GM21737 (cell line): ENCODE results near the gene ZNF141.
"Not testable (repeated sequence)": the region's sequence is repeated elsewhere in the genome, so short reads cannot be mapped to it uniquely, and the experiment has no call there.

Experiments used
- ATAC-seq: cut with Tn5 transposase; IDR thresholded peaks from one replicate; pipeline ENCODE4 v1.9.1; 2021; ENCODE audit warnings: mild to moderate bottlenecking, moderate library complexity; ENCODE audit not compliant: unreplicated experiment

The ZNF141 gene

DNA sequence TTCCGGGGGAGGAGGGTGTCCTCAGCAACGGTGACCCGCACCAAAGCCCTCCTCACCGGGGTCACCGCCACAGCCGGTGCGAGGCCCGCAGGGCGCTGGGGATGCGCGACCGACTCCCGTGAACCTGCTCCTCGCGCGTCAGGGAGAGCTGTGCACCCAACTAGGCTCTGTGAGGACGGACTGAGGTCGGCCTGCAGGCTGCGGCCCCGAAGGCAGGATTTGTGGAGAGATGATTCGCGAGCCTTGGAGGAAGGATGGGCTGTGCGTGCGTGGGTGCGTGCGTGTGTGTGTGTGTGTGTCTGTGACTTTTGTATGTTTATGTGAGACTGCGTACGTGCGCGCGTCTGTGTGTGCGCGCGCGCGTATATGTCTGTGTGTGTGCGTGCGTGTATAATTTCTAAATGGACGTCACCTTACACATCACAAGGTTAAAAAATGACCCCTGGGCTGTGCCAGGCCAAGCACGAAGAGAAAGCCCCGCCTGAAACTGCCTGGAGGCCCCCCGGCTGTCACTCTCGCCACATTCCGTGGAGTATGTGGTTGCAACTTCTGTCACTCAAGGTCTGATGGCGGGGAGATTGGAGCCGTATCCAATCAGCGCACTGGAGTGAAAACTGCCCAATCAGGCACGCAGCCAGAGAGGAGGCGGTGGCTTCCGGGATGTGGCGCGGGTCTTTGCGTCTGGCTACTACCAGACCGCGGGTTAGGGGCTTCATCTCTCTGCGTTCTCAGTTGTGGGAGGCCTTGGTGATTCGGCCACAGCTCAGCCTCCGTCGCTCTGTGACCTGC is at the start of gene ZNF141:
Gene ZNF141, plus strand, starts transcription at position 672 of the 789 bp plus-strand sequence. CDS start 170 bp downstream, outside the sequence.
- ATAC-seq = peak; percentile 93

DNA sequence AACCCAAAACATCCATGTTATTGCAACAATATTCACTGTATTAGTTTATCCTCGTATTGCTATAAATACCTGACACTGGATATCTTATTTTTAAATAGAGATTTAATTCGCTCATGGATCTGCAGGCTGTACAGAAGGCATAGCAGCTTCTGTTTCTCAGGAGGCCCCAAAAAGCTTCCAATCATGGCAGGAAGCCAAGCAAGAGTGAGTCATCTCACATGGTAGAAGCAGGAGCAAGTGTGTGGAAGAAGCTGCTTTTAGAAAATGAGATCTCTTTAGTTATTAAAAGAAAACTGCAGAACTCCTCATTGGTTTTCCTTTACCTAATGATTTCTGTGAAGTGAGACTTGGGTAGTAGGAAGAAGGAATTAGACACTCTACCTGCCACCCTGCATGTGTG is 48.7 kb upstream of the ZNF141 start:
- no peak for ATAC-seq

DNA sequence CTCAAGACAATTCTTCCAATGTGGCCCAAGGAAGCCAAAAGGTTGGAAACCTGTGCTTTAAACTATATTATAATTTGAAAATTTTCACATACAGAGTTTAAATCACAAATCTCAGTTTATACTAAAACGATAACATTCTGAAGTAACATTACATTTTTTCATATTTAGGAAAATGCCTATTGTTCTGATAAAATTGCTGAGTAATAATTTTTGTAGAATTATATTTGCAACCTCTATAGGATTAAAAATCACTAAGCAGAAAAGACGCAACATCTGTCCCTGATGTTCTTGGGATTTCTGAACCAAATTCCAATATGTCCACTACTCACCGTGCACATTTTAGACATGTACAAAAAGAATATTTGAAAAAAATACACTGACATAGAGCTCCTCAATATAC is 42.9 kb upstream of the ZNF141 start:
- no peak for ATAC-seq

DNA sequence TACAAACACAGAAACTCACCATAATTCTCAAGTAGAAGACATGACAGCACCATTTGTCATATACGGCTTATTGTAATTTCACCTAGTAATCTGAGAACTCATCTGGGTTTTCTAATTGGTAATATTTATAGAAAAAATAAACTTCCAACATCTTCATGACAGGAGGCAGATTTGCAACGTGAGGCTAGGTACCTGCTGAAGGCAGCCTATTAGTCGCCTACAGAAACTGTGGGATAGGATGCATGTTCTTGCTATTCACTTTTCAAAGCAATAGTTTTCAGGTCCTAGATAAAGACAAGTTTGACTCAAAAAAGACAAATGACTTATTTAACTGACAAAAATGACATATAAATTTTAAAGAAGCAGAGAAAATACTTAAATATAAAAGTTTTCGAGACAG is 35.2 kb upstream of the ZNF141 start:
- no peak for ATAC-seq

DNA sequence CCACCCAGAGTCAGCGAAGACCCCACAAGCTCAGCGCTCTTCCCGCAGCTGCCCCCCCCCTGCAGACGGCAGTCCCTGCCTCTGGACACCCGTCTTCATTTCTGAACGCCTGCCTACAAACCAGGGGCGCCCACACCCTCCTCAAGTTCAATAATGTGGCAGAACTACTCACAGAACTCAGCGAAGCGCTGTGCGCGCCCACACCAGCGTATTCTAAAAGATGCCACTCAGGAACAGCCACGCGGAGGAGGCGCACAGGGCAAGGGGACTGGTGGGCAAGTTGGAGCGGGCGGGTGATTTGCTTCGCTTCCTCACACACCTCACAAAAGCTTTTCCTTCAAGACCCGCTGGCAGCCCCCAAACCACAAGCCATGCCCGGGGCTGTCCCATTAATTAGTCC is 33.1 kb upstream of the ZNF141 start:
- ATAC-seq = not testable (repeated sequence)

DNA sequence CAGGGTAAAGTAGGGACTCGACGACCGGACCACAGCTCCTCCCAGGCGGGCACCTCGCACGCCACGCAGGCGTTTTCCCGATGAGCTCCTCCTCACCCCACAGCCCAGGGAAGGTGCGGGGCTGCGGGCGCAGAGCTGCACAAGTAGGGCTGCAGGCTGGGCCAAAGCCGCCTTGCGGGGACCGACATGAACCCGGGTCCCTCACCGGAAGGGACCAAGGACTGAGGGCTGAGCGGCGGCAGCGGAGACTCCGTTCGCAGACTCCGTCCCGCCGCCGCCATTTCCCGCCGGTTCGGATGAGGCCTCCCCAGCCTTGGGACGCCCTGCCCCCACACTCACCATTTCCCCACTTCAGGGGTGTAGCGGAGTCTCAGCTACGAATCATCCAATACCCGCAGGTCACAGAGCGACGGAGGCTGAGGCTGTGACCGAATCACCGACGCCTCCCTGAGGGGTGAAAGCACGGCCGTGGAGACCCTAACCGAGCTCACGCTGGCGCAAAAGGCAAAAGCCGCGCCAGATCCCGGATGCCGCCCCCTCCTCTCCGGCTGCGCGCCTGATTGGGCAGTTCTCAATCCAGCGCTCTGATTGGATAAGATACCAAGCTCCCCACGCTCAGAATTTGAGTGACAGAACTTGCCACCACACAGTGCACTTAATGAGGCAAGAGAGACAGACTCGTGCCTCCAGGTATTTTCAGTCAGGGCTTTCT is 32.5 kb upstream of the ZNF141 start, which contains the start of gene ZNF732:
Gene ZNF732, minus strand, starts transcription at position 506 of the 712 bp plus-strand sequence. Its CDS starts 164 bp downstream, at position 342.
- no peak for ATAC-seq

DNA sequence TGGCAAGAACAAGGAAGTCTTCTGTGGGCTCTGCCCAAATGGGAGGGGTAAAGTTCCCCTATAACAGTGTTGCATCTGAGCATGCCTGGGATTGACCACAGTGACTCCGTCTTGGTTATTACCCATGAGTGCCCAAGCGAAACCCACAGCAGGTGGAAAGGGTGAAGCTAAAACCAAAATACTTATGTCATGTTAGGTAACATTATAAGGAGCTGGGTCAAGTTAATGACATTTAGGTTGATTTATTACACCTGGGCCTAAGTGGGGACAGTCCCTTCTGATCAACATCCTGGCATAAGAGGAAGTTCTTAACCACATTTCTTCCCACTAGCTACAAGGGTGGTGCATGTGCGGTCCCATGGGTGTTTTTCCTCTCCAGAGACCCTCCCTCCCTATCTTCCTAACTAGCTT is 31.1 kb upstream of the ZNF141 start:
- peak; percentile 80 for ATAC-seq

DNA sequence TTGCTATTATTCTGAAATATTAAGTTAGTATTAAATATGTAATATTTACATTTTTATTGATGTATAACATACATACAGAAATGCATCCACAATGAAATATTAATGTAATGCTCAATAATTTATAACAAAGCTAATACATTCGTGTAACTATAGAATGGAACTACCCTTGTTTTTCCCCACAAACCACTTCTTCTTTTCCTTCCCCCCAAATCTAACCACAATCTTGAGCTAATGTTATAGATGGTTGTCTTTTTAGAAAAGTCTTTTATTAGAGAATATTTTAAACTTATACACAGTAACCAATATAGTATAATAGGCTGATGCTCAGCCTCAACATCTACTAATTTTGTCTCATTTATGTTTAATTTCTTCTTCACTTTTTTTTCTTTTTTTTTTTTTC is 27.8 kb upstream of the ZNF141 start:
- ATAC-seq = no peak

DNA sequence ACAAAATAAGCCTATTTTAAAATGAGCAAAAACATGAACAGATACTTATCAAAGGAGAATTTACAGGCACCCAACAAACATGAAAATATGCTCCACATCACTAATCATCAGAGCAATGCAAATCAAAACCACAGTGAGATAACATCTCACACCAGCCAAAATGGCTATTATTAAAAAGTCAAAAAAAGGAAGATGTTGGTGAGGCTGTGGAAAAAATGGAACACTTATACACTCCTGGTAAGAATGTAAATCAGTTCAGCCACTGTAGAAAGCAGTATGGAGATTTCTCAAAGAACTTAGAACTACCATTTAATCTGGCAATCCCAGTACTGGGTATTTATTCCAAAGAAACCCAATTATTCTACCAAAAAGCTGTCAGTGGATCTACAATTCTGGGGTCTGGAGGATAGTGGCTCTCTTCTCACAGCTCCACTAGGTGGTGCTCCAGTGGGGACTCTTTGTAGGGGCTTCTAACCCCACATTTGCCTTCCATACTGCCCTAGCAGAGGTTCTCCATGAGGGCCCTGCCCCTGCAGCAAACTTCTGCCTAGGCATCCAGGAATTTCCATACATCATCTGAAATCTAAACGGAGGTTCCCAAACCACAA is 23.2 kb upstream of the ZNF141 start:
- no peak for ATAC-seq

DNA sequence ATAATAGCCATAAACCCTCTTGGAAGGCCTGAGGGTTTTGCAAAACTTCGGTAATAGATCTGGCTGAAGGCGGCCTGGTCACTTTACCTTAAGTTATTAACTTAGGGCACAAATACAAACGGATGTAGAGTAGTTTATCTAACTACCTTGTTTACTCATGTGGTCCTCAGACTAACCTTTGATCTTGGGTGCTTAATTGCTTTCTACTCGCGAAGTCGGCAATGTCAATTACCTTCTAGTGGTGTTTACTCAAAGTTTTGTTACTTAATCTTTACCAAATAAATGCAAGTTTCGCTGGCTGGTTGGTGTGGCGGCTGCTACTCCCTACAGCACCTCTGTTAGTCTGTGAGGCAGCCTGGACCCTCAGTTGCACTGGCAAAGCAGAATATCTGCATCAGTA is 8.9 kb upstream of the ZNF141 start:
- no peak for ATAC-seq

DNA sequence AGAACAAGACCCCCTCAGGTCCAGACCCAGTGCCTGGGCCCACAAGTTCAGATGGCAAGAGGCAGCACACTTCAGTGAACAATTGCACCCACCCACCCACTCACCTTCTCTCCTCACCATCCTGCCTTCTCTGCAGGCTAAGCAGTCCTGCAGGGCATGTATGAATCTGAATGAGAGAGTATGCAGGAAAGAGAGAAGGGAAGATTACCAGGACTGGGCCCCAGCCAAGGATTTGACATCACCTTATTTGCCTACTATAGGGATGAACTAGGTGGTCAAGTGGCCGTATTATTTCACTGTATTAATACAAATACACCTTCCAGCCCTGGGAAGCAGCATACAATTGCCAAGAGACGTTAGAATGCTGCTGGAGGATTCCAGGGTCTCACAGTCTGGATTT is 2.1 kb upstream of the ZNF141 start:
- ATAC-seq = no peak

DNA sequence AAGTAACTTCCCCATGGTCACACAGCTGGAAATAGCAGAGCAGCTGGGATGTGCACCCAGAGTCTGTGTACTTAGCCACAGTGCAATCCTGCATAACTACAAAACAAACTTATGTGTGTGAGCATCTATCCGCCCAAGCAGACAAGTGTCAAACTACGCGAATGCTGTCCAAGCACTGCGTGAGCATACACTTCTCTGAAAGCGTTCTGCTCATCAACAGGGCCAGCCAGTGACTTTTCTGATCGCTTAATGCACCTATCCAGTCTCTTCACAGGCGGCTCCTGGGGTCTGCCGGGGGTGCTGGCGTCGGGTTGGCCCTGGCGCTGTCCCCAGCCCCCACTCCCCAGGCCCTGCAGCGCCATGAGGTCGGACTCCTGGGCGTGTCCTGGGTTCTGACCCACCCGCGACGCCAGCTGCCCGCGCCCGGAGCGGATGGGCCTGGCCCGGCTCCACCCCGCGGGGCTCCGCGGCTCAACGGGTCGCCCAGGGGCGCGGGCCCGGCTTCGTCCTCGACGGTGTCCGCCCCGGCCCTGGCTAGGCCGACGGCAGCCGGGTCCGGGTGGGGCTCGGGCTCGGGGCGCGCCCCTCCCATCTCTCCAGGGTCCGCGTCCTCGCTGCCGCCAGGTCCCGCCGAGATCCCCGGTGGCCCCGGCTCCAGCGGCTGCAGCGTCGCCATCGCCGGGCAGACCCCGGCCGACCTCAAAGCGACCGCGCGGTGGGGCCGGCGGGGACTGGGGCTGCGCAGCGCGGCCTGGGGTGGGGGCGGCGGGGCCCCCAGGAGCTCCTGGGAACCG is 1.3 kb upstream of the ZNF141 start:
- ATAC-seq = peak; percentile 7

DNA sequence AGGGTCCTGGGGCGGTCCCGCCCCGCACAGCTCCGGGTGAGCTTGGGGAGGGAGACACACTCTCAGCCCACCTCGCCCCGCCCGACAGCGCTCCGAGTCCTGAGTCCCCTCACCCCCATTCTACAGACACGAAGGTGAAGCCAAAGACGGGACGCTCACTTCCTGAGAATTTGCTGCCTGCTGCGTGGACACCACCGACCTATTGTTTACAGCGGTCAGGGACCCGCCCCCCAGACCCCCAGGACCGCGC is 796 bp upstream of the ZNF141 start:
- ATAC-seq = no peak

DNA sequence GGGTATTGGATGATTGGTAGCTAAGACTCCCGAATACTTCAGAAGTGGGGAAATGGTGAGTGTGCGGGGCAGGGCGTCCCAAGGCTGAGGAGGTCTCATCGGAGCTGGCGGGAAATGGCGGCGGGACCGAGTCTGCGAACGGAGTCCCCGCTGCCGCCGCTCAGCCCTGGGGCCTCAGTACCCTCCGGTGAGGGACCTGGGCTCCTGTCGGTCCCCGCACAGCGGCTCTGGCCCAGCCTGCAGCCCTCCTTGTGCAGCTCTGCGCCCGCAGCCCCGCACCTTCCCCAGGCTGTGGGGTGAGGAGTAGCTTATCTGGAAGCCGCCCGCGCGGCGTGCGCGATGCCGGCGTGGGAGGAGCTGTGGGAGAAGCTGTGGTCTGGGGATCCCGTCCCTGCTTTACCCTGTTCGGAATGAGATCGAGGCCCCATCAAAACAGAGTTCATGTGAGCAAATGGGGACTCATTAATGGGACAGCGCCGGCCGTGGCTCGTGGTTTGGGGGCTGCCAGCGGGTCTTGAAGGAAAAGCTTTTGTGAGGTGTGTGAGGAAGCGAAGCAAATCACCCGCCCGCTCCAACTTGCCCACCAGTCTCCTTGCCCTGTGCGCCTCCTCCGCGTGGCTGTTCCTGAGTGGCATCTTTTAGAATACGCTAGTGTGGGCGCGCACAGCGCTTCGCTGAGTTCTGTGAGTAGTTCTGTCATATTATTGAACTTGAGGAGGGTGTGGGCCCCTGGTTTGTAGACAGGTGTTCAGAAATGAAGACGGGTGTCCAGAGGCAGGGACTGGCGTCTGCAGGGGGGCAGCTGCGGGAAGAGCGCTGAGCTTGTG is 531 bp downstream of the ZNF141 start:
- ATAC-seq = peak; percentile 20

DNA sequence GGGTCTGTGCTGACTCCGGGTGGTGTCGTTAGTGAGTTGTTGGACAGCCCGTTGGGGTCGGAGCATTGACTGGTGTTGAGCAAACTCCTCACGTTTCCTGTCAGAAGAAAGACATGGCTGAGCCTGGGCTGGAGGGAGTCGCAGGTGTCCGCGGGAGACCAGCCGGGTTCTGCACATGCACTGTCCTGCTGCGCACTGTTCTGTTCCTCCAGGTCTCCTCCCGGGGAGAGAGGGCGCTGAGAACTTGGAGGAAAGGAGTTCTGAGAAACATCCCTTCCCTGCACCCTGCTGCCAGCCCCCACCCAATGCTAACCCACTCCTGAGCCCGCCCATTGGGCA is 1.1 kb downstream of the ZNF141 start:
- no peak for ATAC-seq

DNA sequence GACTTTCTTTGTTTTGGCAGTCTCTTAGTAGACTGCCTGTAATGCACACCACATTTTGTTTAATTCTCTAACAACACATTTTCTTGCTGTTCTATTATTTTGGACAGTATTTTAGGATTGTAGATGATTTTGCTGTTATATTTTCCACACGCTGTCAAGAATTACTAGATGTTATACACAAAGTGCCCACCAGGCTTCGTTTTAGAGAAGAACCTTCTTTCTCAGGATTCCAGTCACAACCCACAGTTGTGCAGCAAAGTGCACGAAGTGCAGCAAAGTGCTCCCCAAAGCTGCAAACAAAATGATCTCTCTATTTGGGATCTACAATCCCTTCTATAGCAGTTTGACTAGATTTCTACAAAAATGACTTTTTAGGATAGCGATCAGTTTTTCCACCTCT is 2.4 kb downstream of the ZNF141 start:
- ATAC-seq = no peak

DNA sequence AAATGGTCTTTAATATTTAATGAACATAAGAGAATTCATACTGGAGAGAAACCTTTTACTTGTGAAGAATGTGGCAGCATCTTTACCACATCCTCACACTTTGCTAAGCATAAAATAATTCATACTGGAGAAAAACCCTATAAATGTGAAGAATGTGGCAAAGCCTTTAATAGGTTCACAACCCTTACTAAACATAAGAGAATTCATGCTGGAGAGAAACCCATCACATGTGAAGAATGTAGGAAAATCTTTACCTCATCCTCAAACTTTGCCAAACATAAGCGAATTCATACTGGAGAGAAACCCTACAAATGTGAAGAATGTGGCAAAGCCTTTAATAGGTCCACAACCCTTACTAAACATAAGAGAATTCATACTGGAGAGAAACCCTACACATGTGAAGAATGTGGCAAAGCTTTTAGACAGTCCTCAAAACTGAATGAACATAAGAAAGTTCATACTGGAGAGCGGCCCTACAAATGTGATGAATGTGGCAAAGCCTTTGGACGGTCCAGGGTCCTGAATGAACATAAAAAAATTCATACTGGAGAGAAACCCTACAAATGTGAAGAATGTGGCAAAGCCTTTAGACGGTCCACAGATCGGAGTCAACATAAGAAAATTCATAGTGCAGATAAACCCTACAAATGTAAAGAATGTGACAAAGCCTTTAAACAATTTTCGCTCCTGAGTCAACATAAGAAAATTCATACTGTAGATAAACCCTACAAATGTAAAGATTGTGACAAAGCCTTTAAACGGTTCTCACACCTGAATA is 35.6 kb downstream of the ZNF141 start:
- ATAC-seq = no peak

DNA sequence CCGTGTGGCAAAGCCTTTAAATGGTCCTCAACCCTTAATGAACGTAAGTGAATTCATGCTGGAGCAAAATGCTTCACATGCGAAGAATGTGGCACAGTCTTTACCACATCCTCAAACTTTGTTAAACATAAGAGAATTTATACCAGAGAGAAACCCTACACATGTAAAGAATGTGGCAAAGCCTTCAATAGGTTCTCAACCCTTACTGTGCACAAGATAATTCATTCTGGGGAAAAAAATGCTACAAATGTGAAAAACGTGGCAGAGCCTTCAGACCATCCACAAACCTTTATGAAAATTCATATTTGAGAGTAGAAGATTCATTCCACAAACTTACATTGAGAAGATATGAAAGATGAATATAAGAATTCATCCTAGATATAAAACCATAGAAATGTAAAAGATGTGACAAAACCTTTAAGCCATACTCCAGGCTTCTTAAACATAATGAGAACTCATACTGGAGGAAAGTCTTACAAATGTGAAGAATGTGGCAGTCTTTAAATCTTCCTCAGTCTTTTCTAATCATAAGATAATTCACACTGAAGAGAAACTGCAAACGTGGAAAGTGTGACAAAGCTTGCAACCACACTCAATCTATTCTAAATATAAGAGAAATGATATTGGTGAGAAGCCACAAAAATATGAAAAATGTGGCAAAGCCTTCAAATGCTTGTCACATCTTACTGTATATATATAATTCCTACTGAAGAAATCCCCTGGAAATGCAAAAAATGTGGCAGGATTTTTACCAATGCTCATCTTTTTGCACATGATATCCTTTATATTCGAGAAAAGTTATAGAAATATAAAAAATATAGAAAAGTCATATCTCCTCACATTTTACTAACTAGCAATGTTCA is 36.9 kb downstream of the ZNF141 start:
- no peak for ATAC-seq
